Stimulated activated CD8-positive, alpha-beta memory T cell treated with anti-CD3 and anti-CD28 coated beads, Interleukin-2, amount 100 ng/mL, for 1 hour (primary cell): ENCODE measurements around the gene NCOA5.
"Not testable (repeated sequence)": the region's sequence is repeated elsewhere in the genome, so short reads cannot be mapped to it uniquely, and the experiment has no call there.

Experiments
- DNase-seq, 2 donors: peaks; one replicate each; pipeline ENCODE4 v3.0.0-alpha.2; 2020; ENCODE audit warnings: low read depth in 2 of 2

The NCOA5 gene

GRCh38 chr20:46120136-46120535 lies 30.4 kb upstream of the NCOA5 start:
- DNase-seq = no peak

GRCh38 chr20:46119547-46119946 lies 29.8 kb upstream of the NCOA5 start:
- DNase-seq = no peak

GRCh38 chr20:46119028-46119546 lies 29.3 kb upstream of the NCOA5 start:
- no peak for DNase-seq

GRCh38 chr20:46118481-46119020 lies 28.8 kb upstream of the NCOA5 start:
- no peak for DNase-seq

- DNase-seq = peak; percentile 38 to 55
Observed at GRCh38 chr20:46117704-46118467, 28.1 kb upstream of the NCOA5 start, which contains the start of gene CD40. Gene CD40 (plus strand): TSS chr20:46118314. CDS start chr20:46118344, 30 bp downstream.

GRCh38 chr20:46114449-46114848 lies 24.7 kb upstream of the NCOA5 start:
- no peak for DNase-seq

GRCh38 chr20:46113113-46113470 lies 23.3 kb upstream of the NCOA5 start:
- DNase-seq = no peak

- no peak for DNase-seq
Observed at GRCh38 chr20:46112430-46113112, 22.8 kb upstream of the NCOA5 start.

GRCh38 chr20:46111836-46112212 lies 22.1 kb upstream of the NCOA5 start:
- no peak for DNase-seq

GRCh38 chr20:46111028-46111835 lies 21.5 kb upstream of the NCOA5 start:
- no peak for DNase-seq

- no peak for DNase-seq
Observed at GRCh38 chr20:46108976-46109375, 19.2 kb upstream of the NCOA5 start.

- DNase-seq = no peak
Observed at GRCh38 chr20:46108435-46108841, 18.7 kb upstream of the NCOA5 start.

- no peak for DNase-seq
Observed at GRCh38 chr20:46107061-46107460, 17.3 kb upstream of the NCOA5 start.

GRCh38 chr20:46104262-46104661 lies 14.5 kb upstream of the NCOA5 start:
- no peak for DNase-seq

- DNase-seq = no peak
Observed at GRCh38 chr20:46102940-46103339, 13.2 kb upstream of the NCOA5 start.

- DNase-seq = no peak
Observed at GRCh38 chr20:46101957-46102356, 12.2 kb upstream of the NCOA5 start.

- DNase-seq = no peak
Observed at GRCh38 chr20:46100988-46101387, 11.2 kb upstream of the NCOA5 start.

GRCh38 chr20:46100444-46100843 lies 10.7 kb upstream of the NCOA5 start:
- not testable (repeated sequence) for DNase-seq

- no peak for DNase-seq
Observed at GRCh38 chr20:46099491-46100287, 9.9 kb upstream of the NCOA5 start.

- no peak for DNase-seq
Observed at GRCh38 chr20:46093531-46093930, 3.8 kb upstream of the NCOA5 start.
